Measurements from ENCODE around the gene CNPY1.

- TF ChIP-seq, protein P1, sequence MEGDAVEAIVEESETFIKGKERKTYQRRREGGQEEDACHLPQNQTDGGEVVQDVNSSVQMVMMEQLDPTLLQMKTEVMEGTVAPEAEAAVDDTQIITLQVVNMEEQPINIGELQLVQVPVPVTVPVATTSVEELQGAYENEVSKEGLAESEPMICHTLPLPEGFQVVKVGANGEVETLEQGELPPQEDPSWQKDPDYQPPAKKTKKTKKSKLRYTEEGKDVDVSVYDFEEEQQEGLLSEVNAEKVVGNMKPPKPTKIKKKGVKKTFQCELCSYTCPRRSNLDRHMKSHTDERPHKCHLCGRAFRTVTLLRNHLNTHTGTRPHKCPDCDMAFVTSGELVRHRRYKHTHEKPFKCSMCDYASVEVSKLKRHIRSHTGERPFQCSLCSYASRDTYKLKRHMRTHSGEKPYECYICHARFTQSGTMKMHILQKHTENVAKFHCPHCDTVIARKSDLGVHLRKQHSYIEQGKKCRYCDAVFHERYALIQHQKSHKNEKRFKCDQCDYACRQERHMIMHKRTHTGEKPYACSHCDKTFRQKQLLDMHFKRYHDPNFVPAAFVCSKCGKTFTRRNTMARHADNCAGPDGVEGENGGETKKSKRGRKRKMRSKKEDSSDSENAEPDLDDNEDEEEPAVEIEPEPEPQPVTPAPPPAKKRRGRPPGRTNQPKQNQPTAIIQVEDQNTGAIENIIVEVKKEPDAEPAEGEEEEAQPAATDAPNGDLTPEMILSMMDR (conservative IDR thresholded peaks at IDR 0.05 in 1 of 2, IDR thresholded peaks at IDR 0.05 in 1 of 2; ENCODE audit: low read depth in 1 of 2, low read length in 2 of 2): no peak
- TF ChIP-seq EZH2 (IDR thresholded peaks at IDR 0.05; ENCODE audit: low read length, missing control alignments): no peak
Observed at GRCh38 chr7:155588468-155588998, 42.2 kb upstream of the CNPY1 start.

Data from fibroblast of lung (primary cell).